NCI-H526 treated with DMSO at 0.1 percent for 48 hours (cell line): ENCODE measurements around the gene UNC5C.

Source experiments
- DNase-seq: peaks from one replicate; lab custom pipeline; 2025; lab: John Stamatoyannopoulos, UW

Gene UNC5C

DNA sequence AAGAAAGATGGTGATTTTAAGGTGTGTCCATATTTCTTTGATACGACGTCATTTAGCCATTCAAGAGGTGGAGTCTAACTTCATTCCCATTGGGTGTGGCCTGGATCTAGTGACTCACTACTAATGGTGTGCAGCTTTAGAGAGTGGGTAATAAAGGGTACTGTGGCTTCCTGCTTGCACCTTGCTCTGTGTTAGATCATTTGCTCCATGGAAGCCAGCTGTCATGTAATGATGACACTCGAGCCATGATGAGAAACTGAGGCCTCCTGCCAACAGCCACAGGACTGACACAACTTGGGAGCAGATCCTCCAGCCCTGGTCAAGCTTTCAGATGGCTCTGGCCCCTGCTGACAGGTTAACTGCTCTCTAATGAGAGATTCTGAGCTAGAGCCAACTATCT is 82.0 kb downstream of the UNC5C start:
- DNase-seq = no peak

DNA sequence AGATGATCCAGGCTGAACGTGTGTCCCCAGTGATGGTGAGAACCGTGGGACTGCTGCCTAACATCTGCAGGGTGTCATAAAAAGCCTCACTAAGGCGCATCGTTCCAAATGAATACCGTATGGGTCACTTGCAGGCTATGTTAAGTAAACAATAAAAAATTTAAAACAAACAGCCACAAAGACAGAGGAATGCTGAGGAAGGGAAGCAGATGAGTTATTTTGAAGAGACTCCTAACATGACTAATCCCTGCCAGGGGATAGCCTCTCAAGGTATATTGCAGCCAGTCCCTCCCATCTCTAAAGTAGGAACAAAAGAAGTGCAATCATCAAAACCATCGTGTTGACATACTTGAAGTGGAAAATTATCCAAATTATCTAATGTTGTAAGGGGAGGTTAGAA is 83.8 kb downstream of the UNC5C start:
- no peak for DNase-seq

DNA sequence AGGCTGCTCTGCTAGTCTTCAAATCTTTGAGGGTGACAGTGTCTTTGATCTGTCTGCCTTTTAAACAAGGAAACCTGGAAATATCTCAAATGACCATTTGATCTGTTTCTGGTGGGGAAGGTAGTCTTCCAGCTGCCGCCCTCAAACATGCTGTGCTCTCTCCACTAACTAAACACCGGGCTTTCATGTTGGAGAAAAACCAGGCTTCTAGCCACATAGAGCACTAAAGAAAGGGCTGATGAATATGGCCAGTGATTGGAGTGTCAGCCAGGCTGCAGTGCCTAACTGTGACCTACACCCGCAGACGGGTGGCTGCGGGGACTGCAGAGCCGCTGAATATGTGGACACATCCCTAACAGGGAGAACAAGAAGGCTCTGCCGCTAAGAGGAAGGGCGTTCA is 85.9 kb downstream of the UNC5C start:
- DNase-seq = no peak

DNA sequence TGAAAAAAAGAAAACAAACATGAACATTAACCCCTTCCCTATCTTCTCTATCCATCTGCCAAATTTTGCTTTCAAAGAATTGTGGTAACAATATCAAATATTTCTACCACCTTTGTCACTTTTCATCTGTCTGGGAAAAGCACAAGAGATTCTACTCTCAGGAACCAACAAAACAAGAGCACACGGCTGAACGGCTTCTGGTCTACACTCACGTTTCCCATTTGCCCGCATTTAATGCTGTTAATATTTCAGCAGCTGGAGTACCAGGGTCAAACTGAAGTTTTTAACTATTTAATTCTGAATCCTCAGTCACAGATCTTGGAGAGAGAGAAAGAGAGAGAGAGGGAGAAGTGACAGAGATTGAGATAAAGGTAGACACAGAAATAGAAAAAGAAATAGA is 91.4 kb downstream of the UNC5C start:
- DNase-seq = no peak

DNA sequence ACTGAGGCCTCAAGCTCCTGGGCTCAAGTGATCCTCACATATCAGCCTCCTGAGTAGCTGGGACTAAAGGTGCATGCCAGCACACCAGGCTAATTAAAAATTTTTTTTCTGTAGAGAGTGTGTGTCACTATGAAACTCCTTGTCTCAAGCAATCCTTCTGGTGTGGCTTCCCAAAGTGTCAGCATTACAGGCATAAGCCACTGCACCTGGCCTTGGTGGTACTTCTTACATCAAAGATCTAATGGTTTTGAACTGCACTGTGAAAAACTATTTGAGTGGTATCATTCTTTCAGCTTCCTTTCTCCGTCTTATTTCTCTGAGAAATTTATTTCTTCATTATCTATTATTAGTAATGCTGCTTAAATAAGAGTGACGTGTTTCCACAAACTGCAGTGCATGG is 98.5 kb downstream of the UNC5C start:
- no peak for DNase-seq

DNA sequence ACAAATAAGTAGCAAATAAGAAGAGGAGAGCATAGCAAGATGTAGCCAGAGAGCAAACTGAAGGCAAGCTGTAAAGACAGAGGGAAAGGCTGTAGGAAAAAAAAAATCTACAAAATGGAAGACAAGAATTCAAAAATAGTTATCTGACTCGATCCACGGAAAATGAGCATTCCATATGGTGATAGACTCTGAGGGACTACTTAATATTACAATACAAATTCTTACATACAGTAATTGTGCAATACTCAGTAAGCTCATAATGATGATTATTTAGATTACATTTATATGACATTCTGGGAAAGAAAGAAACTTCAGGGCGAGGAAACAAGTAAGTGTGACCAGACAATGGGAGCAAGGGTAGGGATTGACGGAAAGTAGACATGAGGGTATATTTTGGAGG is 102.6 kb downstream of the UNC5C start:
- no peak for DNase-seq

DNA sequence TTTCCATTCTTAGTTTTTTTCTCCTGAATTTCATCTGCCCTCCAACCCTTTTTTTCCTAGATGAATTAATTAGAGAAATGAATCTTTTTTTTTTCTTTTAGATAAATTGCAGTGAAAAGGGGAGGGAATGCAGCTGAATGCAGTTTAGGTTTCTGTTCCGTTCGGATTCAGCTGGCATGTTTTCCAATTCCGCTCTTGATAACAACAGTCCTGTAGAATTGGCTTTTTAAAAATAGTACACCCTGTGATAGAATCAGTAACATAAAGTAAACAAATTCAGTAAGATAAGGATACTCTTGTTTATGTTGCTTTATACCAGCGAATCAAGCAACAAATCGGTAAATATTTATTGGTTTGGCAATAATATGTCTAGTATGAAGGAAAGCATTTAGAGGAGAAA is 103.5 kb downstream of the UNC5C start:
- DNase-seq = no peak

DNA sequence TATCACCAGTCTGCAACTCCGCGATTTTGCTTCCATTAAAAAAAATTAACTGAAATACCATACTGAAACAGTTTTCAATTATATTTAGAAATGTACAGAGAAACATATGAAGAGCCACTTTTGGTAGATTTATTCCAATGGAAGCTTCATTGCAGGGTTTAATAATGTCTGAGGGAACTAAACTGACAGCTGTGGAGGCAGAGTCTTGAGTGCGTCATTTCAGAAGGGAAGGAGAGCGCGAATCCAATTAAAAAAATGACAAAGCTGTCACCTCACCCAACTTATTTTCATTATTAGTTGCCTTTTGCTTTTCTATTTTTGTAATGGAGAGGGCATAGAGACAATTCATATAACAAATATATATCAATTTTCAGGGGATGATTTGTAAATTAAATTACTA is 104.0 kb downstream of the UNC5C start:
- DNase-seq = no peak

DNA sequence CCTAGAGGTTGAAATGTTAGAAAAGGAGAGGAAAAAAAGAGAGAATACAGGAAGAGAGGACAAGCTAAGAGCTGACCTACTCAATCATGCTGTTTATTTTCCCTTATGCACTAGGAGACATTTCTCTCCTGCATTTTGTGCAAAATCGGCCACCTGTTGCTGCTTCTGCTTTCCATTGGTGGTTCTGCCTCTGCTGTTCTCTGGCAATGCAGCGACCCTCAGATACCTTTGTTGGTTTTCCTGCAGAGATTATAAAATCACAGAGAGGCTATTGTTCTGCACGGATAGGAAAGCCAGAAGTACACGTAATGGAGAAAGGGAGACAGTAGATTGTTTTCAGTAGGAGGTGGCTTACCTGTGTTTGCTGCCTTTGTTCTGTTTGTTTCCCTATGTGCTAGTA is 108.9 kb downstream of the UNC5C start:
- no peak for DNase-seq

DNA sequence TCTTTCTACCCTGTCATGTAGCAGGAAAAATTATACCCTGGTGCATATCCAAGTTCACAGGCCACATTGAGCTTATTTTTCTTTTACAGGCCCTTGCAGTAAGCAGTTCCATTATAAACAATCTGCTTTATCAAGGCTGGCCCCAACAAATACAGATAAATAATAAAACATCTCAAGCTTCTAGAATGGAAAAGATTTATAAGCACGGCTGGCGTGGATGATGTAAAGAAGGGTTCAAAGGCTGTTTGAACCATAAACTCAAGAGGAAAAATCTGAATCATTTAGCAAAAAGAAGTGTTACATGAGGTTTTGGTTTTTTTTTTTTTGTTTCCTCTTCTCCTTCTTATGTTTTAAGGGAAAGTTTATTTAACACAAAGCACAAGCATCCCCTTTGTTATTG is 109.7 kb downstream of the UNC5C start:
- no peak for DNase-seq

DNA sequence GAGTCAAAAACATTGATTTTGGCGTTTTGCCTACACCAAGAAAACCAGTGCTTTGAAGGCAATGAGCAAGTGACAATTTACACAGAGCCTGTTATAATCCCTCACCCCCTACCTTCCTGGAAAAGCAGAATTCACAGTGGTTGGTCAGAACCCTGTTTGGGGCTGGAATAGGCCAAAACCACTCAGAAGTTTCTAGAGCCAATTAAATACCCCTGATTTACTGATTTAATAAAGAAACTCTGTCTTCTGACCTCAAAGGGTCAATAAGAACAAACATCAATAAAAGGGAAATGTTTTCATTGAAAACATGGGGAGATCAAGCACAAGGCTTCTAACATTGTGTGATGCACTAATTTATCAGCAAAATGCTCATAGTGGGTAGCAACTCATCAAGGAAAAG is 116.3 kb downstream of the UNC5C start:
- DNase-seq = no peak

DNA sequence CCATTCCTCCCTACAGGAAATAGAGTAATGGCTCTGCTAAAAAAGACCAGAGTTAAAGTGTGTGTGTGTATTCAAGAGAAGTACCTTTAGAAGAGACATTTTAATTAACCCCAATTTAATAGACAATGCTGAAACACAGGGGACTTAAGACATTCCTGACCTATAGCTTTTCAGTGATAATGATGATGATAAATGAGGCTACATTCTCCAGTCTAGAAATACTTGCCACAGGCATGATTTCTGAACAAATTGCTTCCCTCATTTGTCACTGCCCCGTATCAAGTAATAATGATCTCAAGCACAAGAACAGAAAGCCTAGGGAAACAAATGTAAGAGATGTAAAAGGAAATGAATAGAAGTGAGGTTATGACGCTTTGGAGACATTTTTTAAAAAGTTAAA is 117.1 kb downstream of the UNC5C start:
- no peak for DNase-seq

DNA sequence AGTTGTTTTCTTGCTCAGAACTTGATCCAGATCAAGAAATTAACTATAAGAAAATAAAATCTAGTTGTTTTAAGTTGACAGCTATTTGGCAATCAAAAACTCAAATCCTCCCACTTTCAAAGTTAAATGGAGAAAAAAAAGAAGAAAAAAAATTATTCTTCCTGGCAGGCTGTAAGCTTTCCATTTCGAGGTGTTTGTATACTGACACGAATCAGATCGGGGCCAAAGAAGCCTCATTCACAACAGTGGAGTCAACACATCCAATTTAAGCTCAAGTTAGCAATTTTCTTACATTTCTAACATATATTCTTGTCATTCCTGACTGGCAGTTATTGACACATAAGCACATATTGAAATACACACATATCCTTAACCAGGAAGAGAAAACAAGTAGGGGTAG is 119.4 kb downstream of the UNC5C start:
- DNase-seq = no peak

DNA sequence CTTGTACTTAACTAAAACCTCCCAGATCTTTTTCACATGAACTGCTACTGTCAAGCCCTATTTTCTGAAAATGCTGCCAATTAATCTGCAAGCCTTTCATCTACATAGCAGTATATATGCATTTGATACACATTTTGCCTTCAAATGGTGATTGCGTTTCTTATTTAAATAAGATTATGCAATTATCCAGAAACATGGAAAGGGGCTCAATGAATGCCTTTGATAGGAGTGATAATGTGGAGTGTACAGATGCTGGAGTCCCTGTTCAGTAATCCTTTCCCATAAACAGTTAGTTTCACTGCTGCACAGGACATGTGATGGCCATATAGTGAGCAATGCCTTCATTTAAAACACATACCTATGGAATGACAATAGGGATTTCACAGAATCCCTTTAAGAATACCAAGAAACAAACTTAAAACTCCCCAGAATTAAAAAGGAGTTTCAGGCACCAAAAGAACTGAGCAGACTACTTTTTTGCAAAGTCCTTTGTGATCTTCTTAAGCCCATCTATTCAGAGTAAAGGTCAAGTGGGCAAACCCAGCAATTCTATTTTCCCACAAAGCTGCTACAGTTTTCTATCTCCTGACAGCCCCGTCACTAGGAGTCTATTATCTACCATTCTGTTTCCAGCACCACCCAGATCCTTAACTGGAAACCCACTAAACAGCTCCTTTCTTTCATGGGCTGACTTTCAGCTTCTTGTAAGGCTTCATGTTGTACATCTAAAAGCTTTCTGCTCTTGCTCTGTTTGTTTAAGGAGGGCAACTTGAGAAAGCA is 120.3 kb downstream of the UNC5C start:
- no peak for DNase-seq

DNA sequence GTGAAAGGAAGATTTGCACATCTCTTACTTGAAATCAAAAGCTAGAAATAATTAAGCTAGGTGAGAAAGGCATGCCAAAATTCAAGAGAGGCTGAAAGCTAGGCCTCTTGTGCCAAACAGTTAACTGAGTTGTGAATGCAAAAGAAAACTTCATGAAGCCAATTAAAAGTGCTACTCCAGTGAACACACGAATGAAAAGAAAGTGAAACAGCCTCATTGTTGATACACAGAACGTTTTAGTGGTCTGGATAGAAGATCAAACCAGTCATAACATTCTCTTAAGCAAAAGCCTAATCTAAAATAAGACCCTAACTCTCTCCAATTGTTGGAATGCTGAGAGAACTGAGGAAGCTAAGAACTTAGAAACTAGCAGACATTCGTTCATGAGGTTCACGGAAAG is 122.3 kb downstream of the UNC5C start:
- no peak for DNase-seq

DNA sequence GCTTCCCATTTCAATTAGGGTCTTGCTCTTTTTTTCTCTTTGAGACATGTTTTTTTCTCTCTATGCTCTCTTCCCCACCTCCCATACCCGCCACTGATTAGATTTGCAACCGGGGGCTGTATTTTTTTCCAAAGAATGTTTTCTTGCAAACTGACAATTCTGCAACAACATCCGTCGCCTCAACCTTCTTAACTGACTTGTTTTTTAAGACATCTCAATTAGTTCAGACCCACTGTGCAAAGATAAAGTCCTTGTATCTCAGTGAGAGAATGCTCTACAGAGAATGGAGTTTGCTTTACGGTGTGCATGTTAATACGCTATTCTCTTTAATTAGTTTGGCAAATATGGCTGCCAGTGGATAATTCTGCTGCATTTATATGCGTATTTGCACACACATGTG is 126.3 kb downstream of the UNC5C start:
- no peak for DNase-seq

DNA sequence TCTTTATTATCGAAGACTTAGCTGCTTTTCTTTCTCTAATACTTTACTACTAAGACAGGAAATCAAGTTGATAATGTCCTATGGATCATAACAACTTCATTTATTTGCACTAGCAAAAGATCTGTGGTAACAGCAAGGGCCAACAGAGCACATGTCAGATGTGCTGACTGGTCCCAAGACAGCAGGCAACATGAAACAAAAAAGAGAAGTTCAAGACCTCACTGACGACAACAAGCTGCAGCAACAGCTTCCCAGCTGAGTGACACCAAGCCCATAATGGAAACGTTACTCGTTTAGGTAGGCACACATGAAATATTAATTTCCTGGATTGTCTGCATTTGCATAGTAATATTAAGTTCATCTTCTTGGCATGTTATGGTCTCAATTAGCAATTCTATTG is 126.9 kb downstream of the UNC5C start:
- DNase-seq = no peak

DNA sequence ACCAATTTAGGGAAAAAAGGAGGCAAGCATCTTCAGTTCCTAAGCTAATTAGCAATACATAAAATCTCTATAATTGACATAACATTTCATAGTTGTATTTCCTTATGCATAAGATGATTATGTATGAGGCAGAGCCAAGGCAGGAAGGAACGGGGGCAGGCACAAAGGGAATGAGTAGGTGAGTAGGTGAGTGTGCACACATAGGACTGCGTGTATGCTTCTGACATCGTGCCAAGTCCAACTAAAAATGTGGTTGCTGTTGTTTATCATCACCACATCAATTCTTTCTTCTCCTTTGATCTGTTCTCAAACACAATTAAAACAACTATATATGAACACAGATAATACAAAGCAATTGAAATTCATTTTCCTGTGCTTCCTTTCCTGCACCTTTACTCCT is 131.2 kb downstream of the UNC5C start:
- DNase-seq = no peak

DNA sequence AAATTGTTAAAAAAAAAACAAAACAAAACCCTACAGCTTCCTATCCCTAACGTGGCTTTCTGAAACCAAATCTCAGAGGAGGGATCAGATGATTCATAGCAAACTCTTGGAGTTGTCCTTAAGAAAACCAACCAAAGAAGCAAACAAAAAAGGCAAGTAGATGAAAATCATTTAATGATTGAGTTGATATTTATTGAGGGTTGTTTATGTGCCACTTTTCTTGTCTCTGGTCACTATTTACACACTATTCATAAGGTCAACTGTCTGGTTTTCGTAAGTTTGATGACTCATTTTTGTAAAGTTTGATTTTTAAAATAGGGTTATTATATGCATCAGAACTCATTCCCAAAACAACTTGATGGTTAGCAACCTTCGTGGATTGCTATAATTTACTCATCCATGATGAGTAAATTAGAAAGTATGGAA is 133.4 kb downstream of the UNC5C start:
- no peak for DNase-seq

DNA sequence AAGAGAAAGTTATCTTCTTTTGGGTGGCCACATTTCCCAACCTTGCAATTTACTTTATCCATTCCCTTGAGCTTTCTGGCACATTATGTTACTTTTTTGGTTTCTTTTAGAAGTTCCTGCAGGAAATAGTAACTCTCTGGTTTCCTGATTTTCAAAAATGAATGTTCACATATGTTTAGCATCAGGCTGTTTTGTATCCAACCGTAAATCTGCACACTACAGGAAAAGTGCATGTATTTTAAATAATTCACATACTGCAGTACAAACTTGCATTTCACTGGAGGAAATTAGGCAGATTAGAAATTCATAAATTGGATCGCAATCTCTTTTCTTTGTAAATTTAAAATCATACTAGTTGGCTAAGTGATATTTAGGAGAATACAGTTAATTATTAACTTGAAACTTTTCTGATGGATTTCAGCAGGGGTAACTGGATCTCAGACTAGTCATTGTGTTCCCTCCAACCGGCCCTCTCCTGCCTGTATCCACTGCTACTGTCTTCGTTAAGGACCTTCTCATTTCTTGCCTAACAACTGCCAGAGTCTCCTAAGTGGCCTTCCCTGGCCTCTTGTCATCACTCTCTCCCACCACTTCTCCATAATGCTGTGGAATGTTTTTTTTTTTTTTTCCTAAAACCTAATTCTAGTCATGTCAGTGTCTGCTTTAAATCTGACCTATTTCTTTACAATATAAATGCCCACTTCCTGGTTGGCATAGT is 137.2 kb downstream of the UNC5C start:
- DNase-seq = no peak

DNA sequence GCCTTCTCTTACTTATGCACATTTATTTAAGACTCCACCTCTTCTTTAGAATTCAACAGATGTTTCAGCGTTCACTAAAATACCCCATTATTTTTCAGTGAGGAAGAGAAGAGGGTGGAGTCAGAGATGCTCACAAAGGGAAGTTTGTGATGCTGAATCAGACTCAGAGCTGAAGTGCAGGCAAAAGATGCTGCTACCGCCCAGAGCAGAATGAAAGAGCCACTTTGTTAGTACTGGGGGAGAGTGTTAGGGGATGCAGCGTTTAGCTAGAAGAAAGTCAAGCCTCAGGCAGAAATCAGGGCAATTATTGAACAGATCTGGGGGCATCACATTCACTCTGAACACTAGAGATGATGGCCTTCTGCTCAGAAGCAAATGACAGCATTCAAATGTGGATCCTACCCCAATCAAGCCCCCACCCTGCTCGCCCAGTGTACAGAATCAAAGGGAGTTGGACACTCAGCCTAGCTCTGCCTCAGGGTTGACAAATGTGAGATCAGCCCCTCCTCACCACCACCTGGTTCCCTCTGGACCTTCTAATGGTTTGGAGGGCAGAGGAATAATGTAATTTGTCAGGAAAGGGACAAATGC is 138.3 kb downstream of the UNC5C start:
- no peak for DNase-seq

DNA sequence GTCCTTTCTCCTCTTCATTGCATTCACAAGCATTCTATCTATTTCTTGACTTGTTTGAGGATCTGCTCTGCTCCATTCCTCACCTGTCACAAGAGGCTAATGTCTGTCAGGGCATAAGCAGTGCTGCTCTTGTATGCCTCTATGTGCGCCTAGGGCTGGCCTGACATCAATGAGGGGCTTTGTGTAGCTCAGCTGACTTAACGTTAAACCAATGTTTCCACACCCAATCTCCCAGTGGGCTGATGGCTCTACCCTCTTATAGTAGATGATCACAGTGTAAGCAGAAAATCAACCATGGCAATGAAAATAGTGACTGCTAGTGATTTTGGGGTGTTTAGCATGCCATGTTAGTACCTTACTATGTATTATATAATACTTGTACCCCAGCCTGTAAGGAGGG is 139.0 kb downstream of the UNC5C start:
- DNase-seq = no peak

DNA sequence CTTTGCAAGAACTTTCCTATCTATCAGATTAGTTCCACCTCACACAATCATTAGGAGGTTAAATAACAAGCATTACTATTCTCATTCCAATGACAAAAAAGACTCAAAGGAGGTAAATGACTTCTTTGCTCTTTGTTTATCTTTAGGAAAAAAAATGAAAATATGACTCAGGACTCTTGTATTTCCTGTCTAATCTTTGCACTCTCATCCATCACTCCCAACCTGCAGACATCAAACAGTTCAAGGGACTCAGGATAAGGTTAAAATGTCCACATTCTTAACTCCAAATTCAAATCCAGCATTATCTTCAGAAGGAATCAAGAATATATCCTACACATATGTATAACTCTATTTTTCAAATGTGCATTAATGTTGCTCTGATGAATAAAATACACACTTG is 139.6 kb downstream of the UNC5C start:
- DNase-seq = no peak

DNA sequence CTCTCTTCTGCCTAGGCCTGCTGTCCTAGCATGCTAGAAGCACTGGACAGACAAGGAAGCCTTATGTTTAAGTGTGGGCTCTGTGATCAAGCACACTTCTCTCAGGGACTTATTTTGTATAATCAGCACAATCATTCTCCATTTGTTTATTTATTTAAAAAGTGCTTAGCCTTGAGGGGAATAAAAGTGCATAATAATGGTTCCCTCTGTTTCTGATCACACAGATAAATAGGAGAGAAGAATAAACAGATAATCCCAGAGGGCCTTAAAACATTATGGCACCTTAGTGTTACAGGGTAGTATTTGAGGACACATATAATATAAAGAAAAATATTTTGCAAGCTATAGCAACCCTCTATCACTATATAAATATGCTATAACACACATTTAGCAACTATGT is 146.5 kb downstream of the UNC5C start:
- DNase-seq = no peak
